Activated CD8-positive, alpha-beta memory T cell treated with anti-CD3 and anti-CD28 coated beads, Interleukin-2, amount 50 U/mL, for 1 hour (primary cell): ENCODE measurements around the gene ATF5.
"Not testable (repeated sequence)": the region's sequence is repeated elsewhere in the genome, so short reads cannot be mapped to it uniquely, and the experiment has no call there.

Source experiments
- DNase-seq: peaks from one replicate; pipeline ENCODE4 v3.0.0-alpha.2; 2020; ENCODE audit errors: extremely low read depth

Gene ATF5

DNA sequence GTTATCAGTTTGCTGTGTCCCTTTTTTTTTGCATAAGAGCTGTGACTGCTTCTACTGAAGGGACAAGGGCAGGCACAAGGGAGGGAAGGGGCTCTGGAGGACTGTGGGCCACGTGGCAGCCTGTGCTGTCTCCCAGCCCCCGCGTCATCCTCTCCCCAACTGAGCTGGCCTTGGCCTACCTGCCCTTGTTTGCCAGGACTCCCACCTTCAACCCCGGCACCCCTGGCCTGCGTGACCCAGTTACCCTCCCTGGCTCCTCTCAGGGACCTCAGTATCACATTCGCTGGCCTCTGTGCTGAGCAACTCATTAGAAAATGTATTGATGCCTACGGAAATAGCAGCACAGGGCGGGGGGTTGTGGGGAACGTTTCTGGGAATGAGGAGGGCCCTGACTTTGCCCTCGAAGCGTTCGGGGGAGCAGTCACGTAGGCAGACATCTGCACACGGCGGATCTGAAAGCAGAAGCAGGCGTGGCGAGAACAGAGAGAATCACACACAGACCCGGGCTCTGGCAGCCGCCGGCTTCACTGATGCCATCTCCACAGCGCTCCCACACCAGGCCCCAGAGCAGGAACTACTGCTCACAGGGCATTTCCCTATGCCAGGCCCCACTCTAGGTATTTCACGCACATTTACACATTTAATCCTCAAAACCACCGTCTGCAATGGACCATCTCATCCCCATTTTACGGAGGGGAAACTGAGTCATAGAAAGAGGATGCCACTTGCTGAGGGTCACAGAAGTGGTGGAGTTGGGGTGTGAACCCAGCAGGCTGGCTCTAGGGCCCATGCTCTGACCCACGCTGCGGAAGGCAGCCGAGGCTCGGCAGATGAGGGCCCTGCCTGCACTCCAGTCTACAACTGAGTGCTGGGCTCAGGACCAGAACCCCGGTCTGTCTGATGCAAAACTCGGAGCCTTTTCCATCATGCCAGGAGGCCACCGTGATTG lies 5.7 kb upstream of the ATF5 start:
- DNase-seq: no peak

DNA sequence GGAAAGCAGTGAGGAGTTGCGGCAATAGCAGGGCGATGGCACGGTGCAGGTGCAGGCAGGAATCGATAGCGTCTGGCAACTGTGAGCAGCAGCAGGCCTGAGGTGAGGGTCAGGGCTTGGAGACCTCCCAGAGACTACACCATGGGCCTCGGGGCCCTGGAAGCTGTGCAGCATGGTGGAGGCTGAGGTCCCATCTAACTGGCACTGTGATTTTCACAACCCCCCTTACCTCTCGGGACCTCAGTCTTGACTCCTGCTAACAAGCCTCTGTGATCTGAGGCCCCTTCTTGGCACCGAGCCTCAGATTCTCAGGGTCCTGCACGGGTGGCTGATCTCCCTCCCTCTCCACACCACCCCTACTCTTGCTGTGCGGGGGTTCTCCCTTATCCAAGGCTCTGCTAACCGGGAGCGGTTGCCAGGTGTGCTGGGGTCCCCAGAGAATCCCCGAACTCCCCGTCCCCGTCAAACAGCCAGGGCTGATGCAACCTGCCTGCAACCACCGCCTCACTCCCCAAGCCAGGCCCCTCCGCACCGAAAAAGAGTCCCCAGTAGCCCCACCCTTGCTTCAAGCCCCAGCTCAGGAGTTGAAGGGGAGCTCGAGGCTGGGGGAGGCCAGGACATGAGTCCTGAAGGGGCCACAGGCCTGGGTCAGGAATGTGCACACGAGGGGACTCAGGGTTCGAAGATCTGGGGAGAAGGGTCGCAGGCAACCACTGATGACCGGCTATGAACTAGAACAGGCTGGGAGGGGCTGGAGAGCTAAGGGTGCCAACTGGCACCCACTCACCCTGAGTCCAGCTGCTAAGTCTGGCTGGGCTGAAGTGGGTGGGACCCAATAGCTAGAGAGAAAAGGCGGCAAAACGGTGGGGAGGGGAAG lies 4.8 kb upstream of the ATF5 start:
- DNase-seq: no peak

DNA sequence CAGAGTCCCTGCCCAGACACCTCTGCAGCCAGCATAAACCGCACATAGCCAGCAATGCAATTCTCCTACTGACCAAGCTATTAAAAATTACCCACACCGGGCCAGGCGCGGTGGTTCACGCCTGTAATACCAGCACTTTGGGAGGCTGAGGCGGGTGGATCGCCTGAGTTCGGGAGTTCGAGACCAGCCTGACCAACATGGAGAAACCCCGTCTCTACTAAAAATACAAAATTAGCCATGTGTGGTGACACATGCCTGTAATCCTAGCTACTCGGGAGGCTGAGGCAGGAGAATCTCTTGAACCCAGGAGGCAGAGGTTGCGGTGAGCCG lies 4.2 kb upstream of the ATF5 start:
- not testable (repeated sequence) for DNase-seq

DNA sequence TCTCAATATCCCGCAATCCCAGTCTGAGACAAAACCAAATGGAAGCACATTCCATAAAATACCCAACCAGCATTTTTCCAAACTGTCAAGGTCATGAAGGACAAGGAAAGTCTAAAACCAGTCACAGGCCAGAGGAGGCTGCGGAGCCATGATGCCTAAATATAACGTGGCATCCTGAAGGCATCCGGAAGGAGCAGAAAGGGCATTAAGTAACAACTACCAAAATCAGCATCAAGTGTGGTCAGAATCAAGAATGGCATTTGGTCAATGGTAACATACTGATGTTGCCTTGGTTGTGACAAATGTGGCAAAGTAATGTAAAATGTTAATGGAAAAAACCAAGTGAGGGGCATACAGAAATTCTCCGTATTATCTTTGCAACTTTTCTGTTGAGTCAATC lies 3.5 kb upstream of the ATF5 start:
- DNase-seq: no peak

DNA sequence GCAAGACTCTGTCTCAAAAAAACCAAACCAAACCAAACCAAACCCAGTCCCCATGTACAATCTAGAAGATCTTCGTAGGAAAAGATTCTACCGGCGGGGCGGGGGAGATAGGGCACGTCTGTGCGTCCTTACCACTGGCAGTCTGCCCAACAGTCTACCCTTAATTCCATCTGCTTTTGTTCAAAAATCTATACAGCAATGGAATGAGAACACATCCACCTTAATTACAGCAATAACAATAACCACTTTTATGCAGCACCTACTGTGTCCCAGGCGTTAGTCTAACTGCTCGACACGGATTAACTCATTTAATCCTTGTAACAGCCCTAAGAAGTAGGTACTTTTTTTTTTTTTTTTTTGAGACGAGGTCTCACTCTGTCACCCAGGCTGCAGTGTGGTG lies 2.5 kb upstream of the ATF5 start:
- DNase-seq: no peak

DNA sequence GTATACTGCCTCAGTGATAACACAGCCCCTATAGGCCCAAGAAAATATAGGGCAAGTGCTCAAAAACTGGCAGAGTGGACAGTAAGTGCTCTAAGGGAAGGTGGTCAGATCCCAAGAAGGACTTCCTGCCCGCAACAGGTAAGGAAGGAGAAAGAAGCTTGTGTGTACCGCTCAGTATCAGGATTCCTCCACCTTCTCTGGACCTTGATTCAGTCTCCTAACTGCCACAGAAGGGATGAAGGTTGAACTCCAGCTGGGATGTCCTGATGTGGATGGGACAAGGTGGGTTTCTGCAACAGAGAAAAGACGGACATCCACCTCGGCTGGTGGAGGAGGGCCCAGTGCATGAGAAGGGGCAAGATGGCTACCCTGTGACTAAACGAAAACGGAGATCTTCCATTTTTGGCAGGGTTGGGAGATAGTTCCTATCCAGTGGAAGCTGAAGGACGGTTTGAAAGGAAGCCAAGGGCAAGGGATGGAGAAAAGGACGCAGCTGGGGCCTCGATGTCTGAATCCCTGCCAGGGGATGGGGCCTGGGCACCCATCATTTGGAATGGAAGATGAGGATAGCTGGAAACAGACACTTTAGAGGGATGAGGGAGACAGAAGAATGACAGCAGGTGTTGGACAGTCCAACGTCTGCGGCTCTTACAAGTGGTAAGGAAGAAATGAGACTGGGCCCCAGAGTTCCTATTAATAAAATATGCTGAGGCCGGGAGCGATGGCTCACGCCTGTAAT lies 1.3 kb upstream of the ATF5 start:
- no peak for DNase-seq

DNA sequence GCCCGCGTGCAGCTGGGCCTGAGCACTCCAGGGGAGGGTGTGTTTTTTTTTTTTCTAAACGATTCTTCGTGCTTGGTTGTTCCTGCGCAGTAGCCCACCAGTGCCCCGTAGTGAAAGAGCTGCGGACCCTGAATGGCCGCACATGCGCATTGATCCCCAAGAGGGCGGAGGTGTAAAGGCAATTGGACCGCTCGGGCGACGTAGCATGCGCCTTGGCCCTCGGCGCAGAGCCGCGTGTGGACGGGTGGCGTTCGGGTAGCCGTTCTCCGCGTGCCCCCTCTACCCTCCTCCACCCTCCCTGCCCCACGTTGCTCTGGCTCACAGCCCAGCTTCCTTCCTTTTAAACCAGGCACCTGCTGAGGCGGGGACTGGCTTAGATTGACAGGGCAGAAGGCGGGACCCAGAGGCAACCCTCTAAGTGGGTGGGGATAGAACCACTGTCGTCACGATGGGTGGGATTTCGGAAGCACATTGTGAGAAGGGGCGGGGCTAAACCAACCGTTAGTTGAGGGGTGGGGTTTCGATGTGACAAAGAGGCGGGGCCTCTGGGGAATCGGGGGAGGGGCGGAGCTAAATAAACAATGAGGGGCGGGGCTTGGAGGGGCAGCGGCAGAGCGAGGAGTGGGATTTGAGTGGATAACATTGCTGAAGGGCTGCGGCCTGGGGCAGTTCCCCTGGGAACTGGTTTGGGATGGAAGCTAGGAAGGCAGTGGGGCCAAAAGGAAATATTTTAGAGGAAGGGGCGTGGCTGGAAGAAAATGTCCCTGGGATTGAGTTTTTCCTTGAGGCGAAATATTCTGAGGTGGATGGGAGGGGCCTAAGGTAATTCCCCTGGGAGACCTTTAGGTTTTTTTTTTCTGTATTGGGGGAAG lies 842 bp downstream of the ATF5 start:
- peak; percentile 90 for DNase-seq

DNA sequence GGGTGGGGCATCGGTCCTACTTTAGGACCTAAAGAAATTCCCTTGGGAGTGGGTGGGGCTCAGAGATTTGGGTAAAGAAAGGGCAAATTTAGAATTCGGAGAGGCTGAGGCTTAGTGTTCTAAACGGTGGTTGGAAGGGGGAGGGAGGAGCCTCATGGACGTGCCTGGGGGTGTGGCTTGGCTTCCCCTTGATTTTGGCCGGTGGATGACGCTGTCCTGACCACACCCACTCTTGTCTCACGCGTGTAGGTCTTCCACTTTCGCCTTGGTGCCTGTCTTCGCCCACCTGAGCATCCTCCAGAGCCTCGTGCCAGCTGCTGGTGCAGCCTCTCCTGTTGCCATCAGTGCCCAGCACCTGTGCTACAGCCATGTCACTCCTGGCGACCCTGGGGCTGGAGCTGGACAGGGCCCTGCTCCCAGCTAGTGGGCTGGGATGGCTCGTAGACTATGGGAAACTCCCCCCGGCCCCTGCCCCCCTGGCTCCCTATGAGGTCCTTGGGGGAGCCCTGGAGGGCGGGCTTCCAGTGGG lies 1.5 kb downstream of the ATF5 start:
- DNase-seq: no peak

DNA sequence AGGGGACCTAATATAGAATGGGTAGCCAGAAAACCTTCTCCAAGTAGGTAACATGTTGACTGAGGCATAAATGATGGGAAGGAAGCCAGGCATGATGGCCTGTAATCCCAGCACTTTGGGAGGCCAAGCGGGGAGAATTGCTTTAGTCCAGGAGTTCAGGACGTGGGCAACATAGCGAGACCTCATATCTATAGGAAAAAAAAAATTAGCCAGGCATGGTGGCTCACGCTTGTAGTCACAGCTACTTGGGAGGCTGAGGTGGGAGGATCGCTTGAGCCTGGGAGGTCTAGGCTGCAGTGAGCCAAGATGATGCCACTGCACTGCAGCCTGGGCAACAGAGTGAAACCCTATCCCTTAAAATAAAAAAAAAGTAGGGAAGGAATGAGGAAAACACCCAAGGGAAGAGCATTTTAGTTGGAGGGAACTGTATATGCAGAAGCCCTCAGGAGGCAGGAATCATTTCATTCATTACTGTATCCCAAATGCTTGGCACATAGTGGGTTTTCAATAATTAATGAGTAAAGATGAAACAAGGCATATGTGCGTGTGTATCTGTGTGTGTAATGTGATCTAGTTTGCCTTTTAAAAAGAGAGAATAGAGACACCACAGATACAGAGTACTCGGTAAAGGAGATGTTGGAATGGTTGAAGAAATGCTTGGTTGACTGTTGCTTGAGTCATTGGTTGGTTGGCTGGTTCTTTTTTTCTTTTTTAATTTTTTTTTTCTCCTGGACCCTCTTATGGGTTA lies 2.5 kb downstream of the ATF5 start:
- no peak for DNase-seq

DNA sequence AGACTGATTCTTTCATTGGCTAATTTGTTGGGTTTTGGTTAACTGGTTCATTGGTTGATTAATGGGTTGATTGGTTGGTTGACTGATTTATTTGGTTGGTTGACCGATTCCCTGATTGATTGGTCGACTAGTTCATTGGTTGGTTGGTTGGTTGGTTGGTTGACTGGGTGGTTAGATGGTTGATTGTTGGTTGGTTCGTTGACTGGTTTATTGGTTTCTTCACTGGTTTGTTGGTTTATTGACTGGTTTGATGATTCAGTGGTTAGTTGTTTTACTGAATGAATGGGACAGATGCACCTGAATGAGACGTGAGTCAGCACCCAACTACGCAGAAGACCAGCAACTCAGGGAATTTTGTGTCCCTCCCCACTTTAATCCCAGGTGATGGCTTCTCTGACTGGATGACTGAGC lies 3.0 kb downstream of the ATF5 start:
- no peak for DNase-seq

DNA sequence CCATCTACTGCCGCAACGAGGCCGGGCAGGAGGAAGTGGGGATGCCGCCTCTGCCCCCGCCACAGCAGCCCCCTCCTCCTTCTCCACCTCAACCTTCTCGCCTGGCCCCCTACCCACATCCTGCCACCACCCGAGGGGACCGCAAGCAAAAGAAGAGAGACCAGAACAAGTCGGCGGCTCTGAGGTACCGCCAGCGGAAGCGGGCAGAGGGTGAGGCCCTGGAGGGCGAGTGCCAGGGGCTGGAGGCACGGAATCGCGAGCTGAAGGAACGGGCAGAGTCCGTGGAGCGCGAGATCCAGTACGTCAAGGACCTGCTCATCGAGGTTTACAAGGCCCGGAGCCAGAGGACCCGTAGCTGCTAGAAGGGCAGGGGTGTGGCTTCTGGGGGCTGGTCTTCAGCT lies 3.7 kb downstream of the ATF5 start:
- DNase-seq: no peak

DNA sequence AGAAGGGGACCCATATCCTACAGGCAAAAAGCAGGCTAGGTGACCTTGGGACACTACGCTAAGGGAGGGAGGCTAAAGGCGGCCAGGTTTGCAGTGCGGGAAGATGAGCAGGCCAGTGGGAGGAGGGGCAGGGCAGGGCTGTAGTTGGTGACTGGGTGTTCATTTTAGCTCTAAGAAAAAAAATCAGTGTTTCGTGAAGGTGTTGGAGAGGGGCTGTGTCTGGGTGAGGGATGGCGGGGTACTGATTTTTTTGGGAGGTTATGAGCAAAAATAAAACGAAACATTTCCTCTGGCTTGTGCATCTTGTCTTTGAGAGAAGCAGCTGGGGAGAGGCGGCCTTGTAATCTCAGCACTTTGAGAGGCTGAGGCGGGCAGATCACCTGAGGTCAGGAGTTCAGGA lies 4.6 kb downstream of the ATF5 start:
- DNase-seq: no peak

DNA sequence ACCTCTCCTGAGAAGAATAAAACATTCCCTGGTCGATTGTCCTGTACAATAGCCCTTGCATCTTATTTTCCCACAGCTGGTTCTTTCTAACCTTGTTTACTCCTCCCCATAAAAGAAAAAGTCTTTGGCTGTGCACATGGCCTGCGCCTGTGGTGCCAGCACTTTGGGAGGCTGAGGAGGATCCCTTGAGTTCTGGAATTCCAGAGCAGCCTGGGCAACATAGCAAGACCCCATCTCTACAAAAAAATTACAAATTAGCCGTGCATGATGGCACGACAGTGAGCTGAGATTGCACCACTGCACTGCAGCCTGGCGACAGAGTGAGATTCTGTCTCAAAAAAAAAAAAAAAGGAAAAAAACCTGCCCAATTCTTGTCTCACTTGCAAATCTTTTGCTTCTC lies 7.5 kb downstream of the ATF5 start:
- no peak for DNase-seq

DNA sequence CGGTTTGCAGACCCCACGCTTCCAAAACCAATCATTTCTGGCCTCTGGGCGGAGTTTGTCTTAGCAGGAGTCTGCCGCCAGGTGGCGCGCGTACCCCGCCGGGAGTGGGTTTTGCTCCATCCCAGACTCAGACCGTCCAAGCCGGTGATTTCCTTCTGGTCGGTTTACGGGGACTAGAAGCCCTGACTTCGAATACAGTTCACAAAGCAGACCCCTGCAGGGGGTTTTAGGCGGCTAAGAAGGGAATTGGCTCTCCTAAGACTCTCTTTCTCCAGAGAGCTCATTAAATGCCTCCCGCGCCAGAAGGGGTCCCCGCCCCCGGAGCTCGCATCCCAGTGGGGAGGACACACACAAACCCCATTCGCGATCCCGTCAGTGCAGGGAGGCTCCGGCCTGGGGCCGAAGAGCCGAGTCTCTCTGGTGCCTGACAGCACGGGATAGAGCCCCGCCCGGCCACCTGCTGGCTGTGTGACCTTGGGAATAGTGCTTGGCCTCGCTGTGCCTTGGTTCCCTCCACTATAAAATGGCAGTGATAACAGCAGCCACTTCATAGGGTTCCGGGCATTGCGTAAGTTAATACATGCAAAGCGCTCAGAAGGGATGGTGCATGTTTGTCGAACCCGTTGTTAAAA lies 8.9 kb downstream of the ATF5 start:
- peak; percentile 34 for DNase-seq

DNA sequence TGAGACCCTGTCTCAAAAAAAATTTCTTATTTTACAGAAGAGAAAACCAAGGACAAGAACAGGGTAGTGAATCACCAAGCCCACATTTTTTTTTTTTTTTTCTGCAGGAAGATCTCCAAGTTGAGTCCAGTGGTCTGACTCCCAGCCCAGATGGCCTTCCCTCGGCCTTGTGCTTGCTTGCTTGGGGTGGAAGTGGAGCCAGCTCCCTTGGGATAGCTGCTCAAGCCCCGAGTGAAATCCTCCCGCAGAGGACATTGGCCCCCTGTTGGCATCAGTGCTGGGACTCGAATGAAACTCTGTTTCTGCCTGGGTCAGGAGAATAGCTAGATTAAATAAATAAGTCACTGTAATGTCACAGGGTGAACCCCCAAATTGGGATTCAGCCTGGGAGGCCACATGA lies 9.7 kb downstream of the ATF5 start:
- DNase-seq: no peak

DNA sequence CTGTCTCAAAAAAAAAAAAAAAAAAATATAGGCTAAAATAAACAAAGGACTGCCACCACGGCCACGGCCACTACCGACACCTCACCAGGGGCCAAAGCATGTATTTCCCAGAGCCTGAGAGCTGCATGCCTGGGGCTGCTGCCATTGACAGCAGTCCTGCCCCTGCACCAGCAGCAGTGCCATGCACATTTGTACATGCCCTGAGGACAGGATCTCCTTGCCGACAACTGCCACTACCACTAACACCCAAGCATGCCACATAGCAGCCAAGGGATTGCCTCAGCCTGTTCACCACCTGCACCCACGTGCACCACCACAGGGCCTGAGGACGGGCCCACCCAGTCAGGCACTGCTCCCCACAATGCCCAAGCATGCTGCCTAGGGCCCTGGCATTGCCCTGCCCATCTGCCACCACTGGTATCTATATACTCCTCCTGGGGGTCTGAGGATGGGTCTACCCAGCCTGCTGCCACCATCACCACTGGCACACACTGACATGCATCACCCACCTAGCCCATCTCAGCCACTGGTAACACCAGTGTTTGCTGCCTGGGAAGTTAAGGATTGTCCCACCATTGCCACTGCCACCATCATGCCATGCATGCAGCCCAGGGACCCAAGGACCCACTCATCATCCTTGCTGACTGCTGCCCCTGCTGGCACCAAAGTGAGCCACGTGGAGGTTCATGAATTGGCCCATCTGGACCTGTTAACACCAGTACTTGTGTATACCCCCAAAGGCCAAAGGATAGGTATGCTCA lies 10.9 kb downstream of the ATF5 start:
- no peak for DNase-seq

DNA sequence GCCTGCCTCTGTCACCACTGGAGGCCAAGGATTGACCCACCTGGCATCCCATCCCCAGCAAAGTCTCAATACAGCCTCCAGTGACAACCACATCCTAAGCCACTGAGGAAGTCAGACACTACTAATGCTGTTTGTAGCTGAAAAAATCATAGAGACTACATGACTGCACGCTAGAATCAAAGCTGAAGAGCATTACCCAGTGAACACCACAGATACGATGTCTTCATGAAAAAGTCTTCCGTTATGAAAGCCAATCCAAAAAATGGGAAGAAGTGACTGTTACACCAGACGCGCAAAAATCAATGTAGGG lies 11.4 kb downstream of the ATF5 start:
- DNase-seq: no peak

DNA sequence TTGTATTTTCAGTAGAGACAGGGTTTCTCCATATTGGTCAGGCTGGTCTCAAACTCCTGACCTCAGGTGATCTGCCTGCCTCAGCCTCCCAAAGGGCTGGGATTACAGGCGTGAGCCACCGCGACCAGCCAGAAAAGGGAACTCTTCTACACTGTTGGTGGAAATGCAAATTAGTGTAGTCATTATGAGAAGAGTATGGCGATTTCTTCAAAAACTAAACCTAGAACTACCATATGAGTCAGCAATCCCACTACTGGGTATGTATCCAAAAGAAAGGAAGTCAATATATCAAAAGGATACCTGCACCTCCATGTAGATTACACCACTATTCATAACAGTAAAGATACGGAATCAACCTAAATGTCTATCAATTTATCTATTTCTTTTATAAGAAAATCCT lies 15.6 kb downstream of the ATF5 start:
- not testable (repeated sequence) for DNase-seq

DNA sequence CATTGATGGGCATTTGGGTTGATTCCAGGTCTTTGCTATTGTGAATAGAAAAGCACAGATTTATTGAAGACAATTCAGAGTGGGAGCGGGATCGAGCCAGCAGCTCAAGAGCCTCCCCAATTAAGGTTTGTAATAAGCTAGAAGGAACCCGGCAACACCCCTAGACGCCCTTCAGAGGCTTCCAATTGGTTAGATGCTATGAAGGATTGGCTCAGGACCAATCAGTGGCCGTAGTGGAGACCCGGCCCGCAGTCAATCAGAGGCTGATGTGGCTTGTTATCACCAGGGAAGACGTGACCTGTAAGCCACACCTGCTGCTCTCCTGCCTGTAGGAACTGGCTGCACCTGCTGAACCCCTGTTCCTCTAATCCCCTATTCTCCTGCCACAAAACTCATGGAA lies 17.4 kb downstream of the ATF5 start:
- DNase-seq: no peak
